COR-L47 (cell line): ENCODE results near the gene TRPM2.
A peak's percentile ranks its signal among the peaks of the same experiment; 100 is the strongest.

Experiments used
- DNase-seq: peaks from one replicate; lab custom pipeline; 2025; lab: John Stamatoyannopoulos, UW

The TRPM2 gene

DNA sequence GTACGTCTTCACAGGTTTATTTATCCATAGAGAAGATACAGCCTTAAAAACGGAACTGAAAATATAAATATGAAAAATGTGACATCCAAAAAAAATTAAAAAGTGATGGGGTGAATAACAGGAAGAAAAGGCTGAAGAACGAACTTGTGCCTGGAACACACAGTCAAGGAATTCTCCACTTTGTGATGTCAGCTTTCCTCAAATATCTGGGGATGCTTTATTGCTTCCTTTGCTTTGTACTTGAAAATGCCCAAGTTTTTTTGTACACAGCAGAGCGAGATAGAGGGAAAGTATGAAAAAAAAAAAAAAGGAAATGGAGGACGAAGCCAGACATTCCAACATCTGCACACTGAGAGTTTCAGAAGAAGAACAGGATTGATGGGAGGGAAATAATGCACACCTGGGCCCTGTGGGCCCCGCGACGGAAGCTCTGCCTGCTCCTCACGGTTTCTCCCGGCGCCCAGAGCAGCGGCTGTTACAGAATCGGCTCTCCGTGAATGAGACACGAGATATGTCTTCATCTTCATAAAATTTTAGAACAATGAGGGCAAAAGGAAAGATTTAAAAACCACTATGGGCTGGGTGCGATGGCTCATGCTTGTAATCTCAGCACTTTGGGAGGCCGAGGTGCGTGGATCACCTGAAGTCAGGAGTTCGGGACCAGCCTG, 91.9 kb downstream of the TRPM2 start:
- DNase-seq, result no peak

DNA sequence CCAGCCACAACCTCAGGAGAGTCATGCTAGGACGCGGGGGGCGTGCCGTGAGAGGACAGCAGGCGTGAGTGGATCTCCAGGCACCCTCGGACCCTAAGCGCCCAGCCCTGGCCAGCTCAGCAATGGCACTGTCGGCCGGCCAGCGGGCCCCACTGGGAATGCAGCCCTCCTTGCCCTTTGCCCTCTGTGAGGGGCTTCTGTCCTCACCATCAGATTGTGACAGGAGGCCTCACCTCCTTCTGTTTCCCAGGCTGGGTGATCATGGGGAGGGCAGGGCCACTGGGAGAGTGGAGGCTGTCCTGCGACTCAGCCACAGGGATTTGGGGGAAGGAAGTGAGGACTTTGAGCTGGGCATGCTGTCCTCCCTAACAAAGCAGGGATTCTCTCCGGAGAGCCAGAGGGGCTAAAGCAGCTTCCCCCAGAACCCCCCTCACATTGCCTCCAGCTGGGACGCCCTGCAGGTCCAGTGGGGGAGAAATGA, 95.3 kb downstream of the TRPM2 start:
- DNase-seq, result no peak

- DNase-seq, result no peak
Measured at GRCh38 chr21:44449473-44450363, 96.3 kb downstream of the TRPM2 start.

- DNase-seq, result no peak
Measured at GRCh38 chr21:44450402-44450801, 97.0 kb downstream of the TRPM2 start.

- DNase-seq, result no peak
Measured at GRCh38 chr21:44450999-44451398, 97.6 kb downstream of the TRPM2 start.

GRCh38 chr21:44453120-44453519, 99.7 kb downstream of the TRPM2 start:
- no peak for DNase-seq

- no peak for DNase-seq
Measured at GRCh38 chr21:44454058-44454457, 100.6 kb downstream of the TRPM2 start.

GRCh38 chr21:44454747-44455523, 101.5 kb downstream of the TRPM2 start, which contains the start of gene LRRC3:
LRRC3 (plus strand) TSS chr21:44455510; CDS start chr21:44456645, 1,135 bp downstream.
- peak; percentile 83 for DNase-seq

- DNase-seq, result no peak
Measured at GRCh38 chr21:44455524-44456213, 102.2 kb downstream of the TRPM2 start.

DNA sequence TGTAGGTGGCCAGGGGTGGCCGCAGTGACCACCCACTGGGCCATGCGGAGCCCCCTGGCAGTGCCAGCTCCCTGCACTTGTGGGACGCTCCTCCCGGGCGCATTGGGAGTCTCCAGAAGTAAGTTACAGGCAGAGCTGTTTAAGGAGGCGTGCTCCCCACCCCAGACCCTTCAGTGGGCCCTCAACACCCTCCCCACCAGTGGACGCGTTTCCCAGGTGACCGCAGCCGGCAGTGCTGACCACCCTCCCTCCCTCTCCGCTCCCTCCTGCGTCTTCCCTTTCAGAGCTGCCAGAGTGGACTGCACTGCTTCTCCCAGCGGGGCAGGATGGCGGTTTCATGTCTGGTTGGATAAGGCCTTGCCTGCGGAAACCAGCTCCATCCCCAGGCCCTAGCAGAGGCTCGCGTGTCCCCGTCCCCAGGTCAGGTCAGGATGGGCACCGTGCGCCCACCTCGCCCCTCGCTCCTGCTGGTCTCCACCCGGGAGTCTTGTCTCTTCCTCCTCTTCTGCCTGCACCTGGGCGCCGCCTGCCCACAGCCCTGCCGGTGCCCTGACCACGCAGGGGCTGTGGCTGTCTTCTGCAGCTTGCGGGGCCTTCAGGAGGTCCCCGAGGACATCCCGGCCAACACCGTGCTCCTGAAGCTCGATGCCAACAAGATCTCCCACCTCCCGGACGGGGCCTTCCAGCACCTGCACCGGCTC, 102.9 kb downstream of the TRPM2 start:
- DNase-seq, result no peak

DNA sequence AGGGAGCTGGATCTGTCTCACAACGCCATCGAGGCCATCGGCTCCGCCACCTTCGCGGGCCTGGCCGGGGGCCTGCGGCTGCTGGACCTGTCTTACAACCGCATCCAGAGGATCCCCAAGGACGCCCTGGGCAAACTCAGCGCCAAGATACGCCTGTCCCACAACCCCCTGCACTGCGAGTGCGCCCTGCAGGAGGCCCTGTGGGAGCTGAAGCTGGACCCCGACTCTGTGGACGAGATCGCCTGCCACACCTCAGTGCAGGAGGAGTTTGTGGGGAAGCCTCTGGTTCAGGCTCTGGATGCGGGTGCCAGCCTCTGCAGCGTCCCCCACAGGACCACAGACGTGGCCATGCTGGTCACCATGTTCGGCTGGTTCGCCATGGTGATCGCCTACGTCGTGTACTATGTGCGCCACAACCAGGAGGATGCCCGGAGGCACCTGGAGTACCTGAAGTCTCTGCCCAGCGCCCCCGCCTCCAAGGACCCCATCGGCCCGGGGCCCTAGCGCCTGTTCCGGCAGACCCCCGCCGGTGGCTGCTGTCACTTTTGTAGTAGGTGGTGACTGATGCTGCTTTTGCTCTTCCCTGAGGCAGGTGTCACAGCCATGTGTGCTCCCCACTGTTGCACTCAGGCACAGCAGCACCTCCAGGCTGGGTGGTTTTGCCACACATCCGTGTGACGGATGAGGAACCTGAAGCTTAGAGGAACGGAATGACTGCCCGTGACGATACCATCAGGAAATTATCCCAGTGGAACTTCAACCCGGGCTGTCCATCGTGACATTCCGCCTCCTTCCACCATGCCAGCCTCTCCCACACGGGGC, 103.7 kb downstream of the TRPM2 start:
- no peak for DNase-seq

GRCh38 chr21:44458971-44459711, 105.7 kb downstream of the TRPM2 start:
- no peak for DNase-seq

DNA sequence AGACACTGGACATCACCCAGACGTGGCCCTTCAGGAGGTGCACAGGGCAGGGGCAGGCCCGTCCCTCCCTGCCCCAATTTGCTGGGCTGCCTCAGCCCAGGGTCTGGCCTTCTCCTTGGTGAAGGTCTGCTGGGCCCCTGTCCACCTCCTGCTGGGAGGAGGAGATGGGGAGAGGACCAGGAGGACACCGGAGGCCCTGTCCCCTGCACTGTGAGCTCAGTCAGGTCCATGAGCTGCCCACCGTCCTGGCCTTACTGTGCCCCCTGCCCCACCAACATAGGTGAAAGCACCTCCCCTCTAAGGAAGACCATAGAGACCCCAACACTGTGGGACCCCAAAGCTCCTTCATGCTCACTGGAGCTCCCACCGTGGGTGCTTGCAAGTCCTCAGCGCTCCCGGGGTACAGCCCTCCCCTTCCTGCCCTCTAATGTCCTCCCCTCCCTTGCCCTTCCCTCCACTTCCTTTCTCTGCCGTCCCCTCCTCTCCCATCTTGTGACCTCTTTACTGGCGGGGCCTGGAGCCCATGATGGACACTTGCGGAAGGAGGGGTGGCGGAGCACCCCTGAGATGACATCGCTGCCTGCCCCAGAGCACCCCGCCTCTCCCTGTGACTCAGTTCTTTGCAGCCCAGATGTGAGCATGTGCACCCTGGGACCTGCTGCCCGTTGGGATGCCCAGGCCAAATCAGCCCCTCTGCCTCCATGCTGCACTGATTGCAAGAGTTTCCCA, 106.5 kb downstream of the TRPM2 start:
- DNase-seq, result no peak

GRCh38 chr21:44460441-44460755, 107.0 kb downstream of the TRPM2 start:
- no peak for DNase-seq

DNA sequence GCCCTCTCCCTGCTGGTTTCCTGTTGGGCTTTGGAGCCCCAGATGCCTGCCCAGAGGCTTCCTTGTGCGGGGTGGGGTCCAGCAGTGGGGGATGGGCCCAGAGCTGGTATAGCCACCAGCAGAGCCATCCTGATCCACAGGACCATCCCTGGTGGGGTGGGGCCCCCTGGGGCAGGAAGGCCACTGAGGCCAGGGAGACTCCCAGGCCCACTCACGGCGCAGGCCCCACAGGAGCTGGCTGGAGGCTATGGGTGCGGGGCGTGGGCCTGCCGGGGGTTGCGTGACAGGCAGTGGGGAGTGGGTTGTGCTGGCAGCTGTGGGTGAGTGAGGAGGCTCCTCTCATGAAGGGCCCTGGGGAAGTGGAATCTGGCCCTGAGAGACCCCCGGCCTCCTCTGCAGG, 107.6 kb downstream of the TRPM2 start:
- DNase-seq, result no peak

- no peak for DNase-seq
Measured at GRCh38 chr21:44461464-44462001, 108.1 kb downstream of the TRPM2 start.

- no peak for DNase-seq
Measured at GRCh38 chr21:44462086-44462833, 108.8 kb downstream of the TRPM2 start.

DNA sequence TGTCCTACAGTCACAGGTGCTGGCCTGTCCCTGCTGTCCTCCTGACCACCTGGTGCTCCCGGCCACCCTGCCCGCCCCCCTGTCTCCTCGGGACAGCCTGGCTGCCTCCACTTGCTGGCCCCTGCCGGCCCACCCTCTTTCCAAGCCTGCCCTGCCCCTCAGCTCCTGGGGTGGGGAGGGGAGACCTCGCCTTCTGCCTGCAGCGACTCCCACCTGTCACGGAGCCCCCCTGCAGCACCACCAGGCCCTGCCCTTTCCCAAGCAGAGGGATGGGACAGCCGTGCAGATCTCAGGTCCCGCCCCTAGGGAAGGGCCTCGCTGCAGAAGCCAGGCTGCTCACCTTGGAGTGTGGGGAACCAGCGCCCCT, 109.4 kb downstream of the TRPM2 start:
- DNase-seq, result no peak
